Measurements from ENCODE around the gene PARD3B.

The PARD3B gene

GRCh38 chr2:205593891-205594290 is 1048.6 kb downstream of the PARD3B start:
- DNase-seq: no peak

- no peak for DNase-seq
Observed at GRCh38 chr2:205596581-205596980, 1051.3 kb downstream of the PARD3B start.

GRCh38 chr2:205605638-205606304 is 1060.5 kb downstream of the PARD3B start:
- DNase-seq: no peak

GRCh38 chr2:205607146-205607545 is 1061.9 kb downstream of the PARD3B start:
- no peak for DNase-seq

- no peak for DNase-seq
Observed at GRCh38 chr2:205609113-205609512, 1063.8 kb downstream of the PARD3B start.

GRCh38 chr2:205610437-205610836 is 1065.2 kb downstream of the PARD3B start:
- no peak for DNase-seq

GRCh38 chr2:205612636-205613035 is 1067.4 kb downstream of the PARD3B start:
- DNase-seq: no peak

- no peak for DNase-seq
Observed at GRCh38 chr2:205613970-205614559, 1068.8 kb downstream of the PARD3B start.

GRCh38 chr2:205614965-205615364 is 1069.7 kb downstream of the PARD3B start:
- DNase-seq: no peak

GRCh38 chr2:205617905-205618304 is 1072.6 kb downstream of the PARD3B start:
- no peak for DNase-seq

- DNase-seq: no peak
Observed at GRCh38 chr2:205619600-205619999, 1074.3 kb downstream of the PARD3B start.

GRCh38 chr2:205627085-205627484 is 1081.8 kb downstream of the PARD3B start:
- no peak for DNase-seq

- no peak for DNase-seq
Observed at GRCh38 chr2:205628422-205628821, 1083.1 kb downstream of the PARD3B start.

GRCh38 chr2:205629091-205629776 is 1084.0 kb downstream of the PARD3B start:
- DNase-seq: no peak

- DNase-seq: no peak
Observed at GRCh38 chr2:205633994-205634393, 1088.7 kb downstream of the PARD3B start.

GRCh38 chr2:205636549-205637319 is 1091.5 kb downstream of the PARD3B start:
- no peak for DNase-seq

- DNase-seq: no peak
Observed at GRCh38 chr2:205637320-205637602, 1092.0 kb downstream of the PARD3B start.

- DNase-seq: no peak
Observed at GRCh38 chr2:205637779-205638503, 1092.7 kb downstream of the PARD3B start.

- no peak for DNase-seq
Observed at GRCh38 chr2:205640716-205641115, 1095.4 kb downstream of the PARD3B start.

- DNase-seq: no peak
Observed at GRCh38 chr2:205642599-205643356, 1097.5 kb downstream of the PARD3B start.

GRCh38 chr2:205643391-205643885 is 1098.2 kb downstream of the PARD3B start:
- DNase-seq: no peak

- DNase-seq: no peak
Observed at GRCh38 chr2:205644018-205644417, 1098.7 kb downstream of the PARD3B start.

All from CD4-positive, alpha-beta T cell treated with Interferon gamma for 1 hour (primary cell).